ENCODE measurements around the gene CAMK1D.
"Not testable (repeated sequence)": the region's sequence is repeated elsewhere in the genome, so short reads cannot be mapped to it uniquely, and the experiment has no call there.

CAMK1D gene

GRCh38 chr10:12724807-12725579 lies 375.6 kb downstream of the CAMK1D start:
- no peak for TF ChIP-seq CTCF (IDR thresholded peaks at IDR 0.05; ENCODE audit: low read depth, low read length, missing control alignments)
- no peak for DNase-seq (ENCODE audit: low read depth)
- H3K4me3 ChIP-seq (ENCODE audit: low read depth, low read length) = no peak overlapping the region

GRCh38 chr10:12725580-12725888 lies 376.2 kb downstream of the CAMK1D start:
- not testable (repeated sequence) for DNase-seq (ENCODE audit: low read depth); H3K4me3 ChIP-seq (ENCODE audit: low read depth, low read length)

- TF ChIP-seq CTCF (IDR thresholded peaks at IDR 0.05; ENCODE audit: low read depth, low read length, missing control alignments) = no peak
- no peak for DNase-seq (ENCODE audit: low read depth)
Measured at GRCh38 chr10:12726971-12727831, 377.9 kb downstream of the CAMK1D start.

GRCh38 chr10:12727832-12728215 lies 378.5 kb downstream of the CAMK1D start:
- no peak for TF ChIP-seq CTCF (IDR thresholded peaks at IDR 0.05; ENCODE audit: low read depth, low read length, missing control alignments)
- DNase-seq (ENCODE audit: low read depth) = no peak
- no peak overlapping the region for H3K4me3 ChIP-seq (ENCODE audit: low read depth, low read length)

More at GRCh38 chr10:12726971-12727831, 377.9 kb downstream of the CAMK1D start:
- no peak overlapping the region for H3K4me3 ChIP-seq (ENCODE audit: low read depth, low read length)

GRCh38 chr10:12728494-12728893 lies 379.1 kb downstream of the CAMK1D start:
- no peak for TF ChIP-seq CTCF (IDR thresholded peaks at IDR 0.05; ENCODE audit: low read depth, low read length, missing control alignments)
- no peak for DNase-seq (ENCODE audit: low read depth)
- no peak overlapping the region for H3K4me3 ChIP-seq (ENCODE audit: low read depth, low read length)

- no peak overlapping the region for H3K4me3 ChIP-seq (ENCODE audit: low read depth, low read length)
- TF ChIP-seq CTCF (IDR thresholded peaks at IDR 0.05; ENCODE audit: low read depth, low read length, missing control alignments) = peak; percentile 54
- DNase-seq (ENCODE audit: low read depth) = no peak
Measured at GRCh38 chr10:12729885-12730284, 380.5 kb downstream of the CAMK1D start.

GRCh38 chr10:12730809-12731519 lies 381.6 kb downstream of the CAMK1D start:
- no peak overlapping the region for H3K4me3 ChIP-seq (ENCODE audit: low read depth, low read length)
- no peak for TF ChIP-seq CTCF (IDR thresholded peaks at IDR 0.05; ENCODE audit: low read depth, low read length, missing control alignments)
- no peak for DNase-seq (ENCODE audit: low read depth)
